ACC112 (cell line): ENCODE results near the gene TMEM255B.

Experiments
- H2AFZ ChIP-seq: fragments of 200-600 bp; sonication (generic); one replicate; pipeline ENCODE4 v1.6.0; 2017; ENCODE audit warnings: antibody characterized with exemption, low read length; ENCODE audit not compliant: unreplicated experiment
- H3K27ac ChIP-seq: fragments of 200-600 bp; sonication (generic); 2 replicates; pipeline ENCODE4 v1.5.1; 2014; ENCODE audit warnings: low read depth, mild to moderate bottlenecking, antibody characterized with exemption, low read length, moderate library complexity
- H3K27me3 ChIP-seq: fragments of 200-600 bp; sonication (generic); 2 replicates; pipeline ENCODE4 v1.6.1; 2014; ENCODE audit warnings: mild to moderate bottlenecking, antibody characterized with exemption, low read length, moderate library complexity, mixed read lengths; ENCODE audit not compliant: insufficient read depth
- H3K36me3 ChIP-seq: fragments of 200-600 bp; sonication (generic); 2 replicates; pipeline ENCODE4 v1.6.1; 2016; ENCODE audit warnings: mild to moderate bottlenecking, antibody characterized with exemption, low read length, moderate library complexity, mixed read lengths; ENCODE audit not compliant: insufficient read depth
- H3K4me1 ChIP-seq: fragments of 200-600 bp; sonication (generic); one replicate; pipeline ENCODE4 v1.6.1; 2016; ENCODE audit warnings: low read length, mixed read lengths; ENCODE audit not compliant: insufficient read depth, unreplicated experiment, control insufficient read depth
- H3K4me3 ChIP-seq: fragments of 200-600 bp; sonication (generic); 2 replicates; pipeline ENCODE4 v1.5.1; 2014; ENCODE audit warnings: mild to moderate bottlenecking, low read depth, low read length
- H3K79me2 ChIP-seq: fragments of 200-600 bp; sonication (generic); one replicate; pipeline ENCODE4 v1.6.0; 2016; ENCODE audit warnings: low read length; ENCODE audit not compliant: control insufficient read depth, unreplicated experiment, insufficient read depth

The TMEM255B gene

DNA sequence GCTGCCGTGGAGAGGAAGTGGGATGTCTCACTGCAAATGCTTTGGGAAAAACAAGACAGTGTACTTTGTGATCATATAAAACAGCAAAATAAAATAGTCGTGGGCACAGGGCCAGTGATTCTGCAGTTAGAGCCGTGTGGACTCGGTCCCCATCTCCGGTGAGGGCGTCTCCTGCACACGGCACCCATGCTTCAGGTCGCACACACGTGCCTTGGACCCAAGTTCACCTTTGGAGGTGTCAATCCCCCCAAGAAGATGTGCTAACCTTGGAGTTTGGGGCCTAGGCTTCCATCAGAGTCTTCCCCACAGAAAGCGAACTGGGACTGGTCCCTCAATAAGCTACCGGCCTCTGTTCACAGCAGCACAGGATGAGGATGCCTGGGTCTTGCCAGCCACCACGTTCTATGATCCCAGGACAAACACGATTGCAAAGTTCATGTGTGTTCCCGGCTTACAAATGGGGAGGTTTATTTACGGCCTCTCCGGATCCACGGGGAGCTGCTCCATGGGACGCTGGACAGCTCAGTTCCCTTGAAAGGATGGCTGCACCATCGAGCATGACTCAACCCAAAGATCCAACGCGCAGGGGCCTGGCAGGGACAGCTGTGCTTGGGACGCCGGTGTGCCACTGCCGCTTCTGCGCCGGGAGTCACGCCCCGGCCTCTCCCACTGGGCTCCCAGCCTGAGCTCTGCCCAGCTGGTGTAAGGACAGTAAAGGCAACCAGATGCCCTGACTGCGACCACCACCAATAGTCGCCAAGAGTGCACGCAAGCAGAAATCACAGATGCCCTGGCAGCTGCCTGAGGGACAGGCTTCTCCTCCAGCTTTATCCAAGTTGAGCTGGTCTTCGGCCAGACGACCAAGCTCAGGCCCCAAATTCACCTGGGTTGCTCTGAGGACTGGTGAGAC lies 96.2 kb downstream of the TMEM255B start:
- H2AFZ ChIP-seq = no peak overlapping the region
- H3K27ac ChIP-seq = no peak overlapping the region
- H3K27me3 ChIP-seq = no peaks in the 10 kb centered on the region
- H3K4me3 ChIP-seq = no peak overlapping the region
- peaks cover 51% of the 10 kb centered on the region for H3K79me2 ChIP-seq
- H3K36me3 ChIP-seq = no peaks in the 10 kb centered on the region
- peaks cover 13% of the 10 kb centered on the region for H3K4me1 ChIP-seq

DNA sequence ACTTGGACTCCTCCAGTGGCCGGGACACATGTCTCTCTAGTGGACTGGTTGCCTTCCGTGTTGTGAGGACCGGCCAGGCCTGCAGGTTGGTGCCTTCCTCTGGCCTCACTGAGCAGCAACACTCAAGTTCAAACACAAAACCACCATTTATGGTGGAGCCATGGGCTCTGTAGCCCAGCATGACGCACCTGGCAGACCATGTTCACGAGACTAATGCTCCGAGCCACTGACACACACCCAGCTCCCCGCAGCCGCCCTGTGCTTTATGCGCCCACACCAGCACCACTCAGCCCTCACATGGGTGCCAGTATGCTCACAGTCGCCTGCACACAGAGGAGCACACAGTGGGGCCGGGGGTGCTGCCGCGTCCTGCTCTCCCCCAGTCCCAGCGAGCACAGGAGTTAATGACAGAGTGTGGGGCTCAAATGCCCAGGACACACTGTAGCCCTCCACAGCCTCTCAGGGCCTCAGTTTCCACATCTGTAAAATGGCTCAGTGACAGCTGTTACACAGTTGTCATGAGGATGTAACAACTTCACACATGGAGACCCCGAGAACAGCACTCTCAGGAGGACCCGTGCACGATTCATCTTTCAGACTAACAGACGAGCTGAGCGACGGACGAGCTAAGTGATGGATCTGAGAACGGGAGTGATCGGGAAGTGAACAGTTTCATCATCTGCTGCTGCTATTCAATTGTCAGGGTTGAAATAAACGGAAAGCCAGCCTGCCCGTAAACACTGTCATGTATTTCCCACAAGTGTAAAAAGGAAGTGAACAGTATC lies 97.1 kb downstream of the TMEM255B start:
- Histone ChIP-seq H3K36me3 (no peaks in the 10 kb centered on the region), H3K79me2 (peaks cover 58% of the 10 kb centered on the region), H2AFZ (no peak overlapping the region), H3K4me3 (peak overlapping the region; percentile 18; the same call in 1 of the 2 replicates), H3K4me1 (peaks cover 13% of the 10 kb centered on the region), H3K27ac (no peak overlapping the region), H3K27me3 (no peaks in the 10 kb centered on the region)

- Histone ChIP-seq H2AFZ (no peak overlapping the region), H3K27me3 (no peaks in the 10 kb centered on the region), H3K36me3 (no peaks in the 10 kb centered on the region), H3K4me1 (peaks cover 13% of the 10 kb centered on the region), H3K4me3 (peak overlapping the region; percentile 18; the same call in 1 of the 2 replicates), H3K27ac (peak overlapping the region; percentile 12; the same call in 1 of the 2 replicates), H3K79me2 (peaks cover 63% of the 10 kb centered on the region)
Observed at GRCh38 chr13:113856716-113857065, 97.7 kb downstream of the TMEM255B start.

DNA sequence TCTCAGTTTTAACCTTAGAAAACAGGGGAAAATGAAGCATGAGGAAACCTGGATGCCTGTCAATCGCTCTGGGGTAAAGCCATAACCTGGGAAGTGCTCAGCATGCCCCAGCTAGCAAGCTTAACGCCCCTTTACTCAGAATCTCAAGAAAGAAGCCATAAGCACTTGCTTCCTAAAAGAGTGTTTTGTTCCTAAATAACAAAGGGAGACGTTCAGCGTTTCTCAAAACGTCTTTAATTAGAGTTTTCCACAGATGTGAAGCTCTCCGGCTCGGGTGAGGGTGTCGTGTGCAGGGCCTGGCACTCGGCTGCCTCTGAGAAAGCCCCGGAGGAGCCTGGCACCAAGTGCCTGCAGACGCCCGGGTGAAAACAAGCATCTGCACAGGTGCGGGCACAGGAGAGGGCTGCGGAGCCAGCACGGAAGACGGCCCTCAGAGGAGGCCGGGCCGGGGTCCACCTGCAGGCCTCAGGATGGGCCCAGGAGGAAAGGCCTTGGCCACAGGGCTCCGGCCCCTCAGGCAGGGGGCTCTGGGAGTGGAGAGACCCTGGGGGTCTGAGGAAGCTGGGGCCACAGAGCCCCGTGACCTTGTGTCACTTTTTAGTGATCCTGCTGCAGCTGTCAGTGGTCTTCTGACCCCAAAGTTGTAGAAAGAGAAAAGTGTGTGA lies 98.6 kb downstream of the TMEM255B start:
- Histone ChIP-seq H3K79me2 (peaks cover 73% of the 10 kb centered on the region), H3K27me3 (no peaks in the 10 kb centered on the region), H3K27ac (0 out of 2 replicates have a peak overlapping the region, but pooled peaks have one; percentile 12), H2AFZ (no peak overlapping the region), H3K4me3 (no peak overlapping the region), H3K36me3 (no peaks in the 10 kb centered on the region), H3K4me1 (peaks cover 13% of the 10 kb centered on the region)

DNA sequence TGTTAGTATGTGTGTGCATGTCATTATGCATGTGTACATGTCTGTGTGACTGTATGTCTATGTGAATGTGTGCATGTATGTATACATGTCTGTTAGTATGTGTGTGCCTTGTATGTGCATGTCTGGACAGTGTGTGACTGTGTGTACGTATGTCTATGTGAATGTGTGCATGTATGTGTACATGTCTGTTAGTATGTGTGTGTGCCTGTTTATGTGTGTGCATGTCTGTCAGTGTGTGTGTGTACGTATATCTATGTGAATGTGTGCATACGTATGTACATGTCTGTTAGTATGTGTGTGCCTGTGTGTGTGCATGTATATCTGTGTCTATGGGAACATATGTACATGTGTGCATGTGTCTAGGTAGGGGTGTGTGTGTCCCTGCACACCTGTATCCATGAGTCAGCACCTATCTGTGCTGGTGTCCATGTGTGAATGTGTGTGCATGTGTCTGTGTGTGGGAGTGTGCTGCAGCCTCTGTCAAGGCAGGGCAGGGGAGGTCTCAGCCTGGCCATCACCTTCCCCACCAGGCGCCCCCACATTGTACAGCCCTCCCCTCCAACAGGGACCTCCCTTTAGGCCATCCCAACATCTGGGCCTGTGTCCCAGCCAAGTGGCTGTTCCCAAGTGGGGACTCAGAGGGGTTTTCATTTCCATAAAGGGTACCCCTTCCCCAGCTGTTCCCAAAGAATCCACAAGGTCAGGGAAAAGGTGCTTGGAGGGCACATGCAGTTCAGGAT lies 100.5 kb downstream of the TMEM255B start:
- Histone ChIP-seq H3K27me3 (no peaks in the 10 kb centered on the region), H3K4me1 (peaks cover 13% of the 10 kb centered on the region), H2AFZ (no peak overlapping the region), H3K4me3 (no peak overlapping the region), H3K36me3 (no peaks in the 10 kb centered on the region), H3K79me2 (peaks cover 73% of the 10 kb centered on the region), H3K27ac (no peak overlapping the region)

DNA sequence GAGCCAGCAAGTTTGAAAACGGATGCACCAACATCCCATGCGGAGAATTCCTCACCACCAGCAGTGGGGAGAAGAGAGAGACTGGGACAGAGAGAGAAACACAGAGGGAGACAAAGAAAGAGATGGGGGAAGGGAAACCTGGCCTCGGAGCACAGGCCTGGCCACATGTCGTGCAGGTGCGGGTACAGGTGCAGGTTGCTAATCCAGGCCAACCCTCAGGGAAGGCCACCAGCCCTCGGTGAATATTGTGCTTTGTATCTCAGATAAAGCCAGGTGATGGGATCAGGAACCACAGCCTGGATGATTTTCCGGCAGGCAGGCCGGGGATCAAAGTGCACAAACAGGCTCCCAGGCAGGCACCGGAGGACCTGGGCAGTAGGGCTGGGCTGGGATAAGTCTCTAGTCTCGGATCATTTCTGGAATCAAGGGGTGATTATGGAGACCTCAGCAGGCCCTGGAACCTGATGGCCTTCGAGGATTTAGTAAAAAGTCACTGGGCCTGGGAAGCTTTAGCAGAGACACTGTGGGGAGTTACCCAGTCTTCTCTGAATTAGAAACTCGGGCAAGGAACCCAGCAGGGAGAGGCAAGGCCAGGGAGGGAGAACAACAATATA lies 101.1 kb downstream of the TMEM255B start:
- peaks cover 66% of the 10 kb centered on the region for H3K79me2 ChIP-seq

DNA sequence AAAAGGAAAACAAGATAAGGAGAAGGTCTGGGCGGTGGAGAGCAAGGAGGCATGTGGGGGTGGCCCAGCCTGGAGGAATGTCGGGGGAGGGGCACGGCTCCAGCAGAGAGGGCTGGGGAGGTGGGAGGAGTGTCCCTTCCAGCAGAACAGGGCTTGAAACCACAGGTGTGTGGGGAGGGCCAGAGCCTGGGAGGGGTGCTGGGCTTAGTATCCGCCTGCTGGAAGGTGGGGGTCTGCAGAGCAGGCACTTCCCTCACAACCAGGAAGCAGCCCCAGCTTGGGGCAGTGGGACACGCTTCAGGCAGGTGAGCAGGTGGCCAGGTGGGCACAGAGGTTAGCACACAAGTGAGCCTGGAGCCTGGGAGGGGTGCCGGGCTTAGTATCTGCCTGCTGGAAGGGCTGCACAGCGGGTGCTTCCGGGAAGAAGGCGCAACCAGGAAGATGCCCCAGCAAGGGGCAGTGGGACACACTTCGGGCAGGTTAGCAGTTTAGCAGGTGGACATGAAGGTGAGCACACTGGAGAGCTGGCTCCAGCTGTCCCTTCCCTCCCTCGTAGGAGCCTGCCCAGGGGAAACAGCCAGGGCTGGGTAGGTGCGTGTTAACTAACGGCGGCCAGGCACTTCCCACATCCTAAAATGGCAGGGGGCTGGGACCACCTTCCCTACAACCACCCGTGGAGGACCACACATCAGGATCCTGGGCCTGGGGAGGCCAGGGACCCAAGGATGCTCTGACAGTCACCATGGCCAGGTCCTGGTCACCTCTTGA lies 101.8 kb downstream of the TMEM255B start:
- Histone ChIP-seq H3K79me2 (peaks cover 59% of the 10 kb centered on the region), H3K4me1 (peaks cover 13% of the 10 kb centered on the region), H3K27ac (no peak overlapping the region), H2AFZ (no peak overlapping the region), H3K27me3 (no peaks in the 10 kb centered on the region), H3K4me3 (no peak overlapping the region), H3K36me3 (no peaks in the 10 kb centered on the region)

More for the DNA sequence above, 101.1 kb downstream of the TMEM255B start:
- H3K27me3 ChIP-seq = no peaks in the 10 kb centered on the region
- no peaks in the 10 kb centered on the region for H3K36me3 ChIP-seq
- H3K27ac ChIP-seq = no peak overlapping the region
- H3K4me1 ChIP-seq = peaks cover 13% of the 10 kb centered on the region
- H2AFZ ChIP-seq = no peak overlapping the region
- H3K4me3 ChIP-seq = no peak overlapping the region

DNA sequence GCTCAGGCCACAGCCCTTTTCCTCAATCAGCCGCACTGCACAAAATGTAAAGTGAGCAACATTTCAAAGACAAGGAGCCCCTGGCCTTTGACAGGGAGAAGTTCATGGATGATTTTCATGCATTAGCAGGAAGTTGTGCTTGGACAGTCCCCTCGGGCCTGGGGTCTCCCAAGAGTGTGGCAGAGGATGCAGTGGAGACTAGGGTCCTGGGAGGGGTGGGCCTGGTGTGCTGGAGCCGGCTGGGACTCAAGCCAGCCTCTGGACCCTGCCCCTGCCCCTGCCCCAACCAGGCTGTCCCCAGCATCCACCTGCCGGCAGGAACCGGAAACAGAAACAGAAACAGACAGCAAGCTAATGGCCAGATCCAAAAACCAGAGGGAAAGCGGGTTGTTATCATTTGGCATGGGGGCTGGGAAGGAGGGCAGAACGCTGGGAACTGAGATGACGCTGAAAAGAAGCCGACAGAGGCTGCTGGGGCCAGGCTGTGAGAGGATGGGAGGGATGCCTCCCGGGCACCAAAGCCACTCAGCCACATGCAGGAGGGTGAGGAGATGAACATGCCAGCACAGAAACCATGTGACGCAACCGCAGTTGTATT lies 102.5 kb downstream of the TMEM255B start:
- Histone ChIP-seq H3K79me2 (peaks cover 52% of the 10 kb centered on the region), H3K4me3 (no peak overlapping the region; the same call in 1 of the 2 replicates), H2AFZ (no peak overlapping the region), H3K27me3 (no peaks in the 10 kb centered on the region), H3K36me3 (no peaks in the 10 kb centered on the region), H3K4me1 (peaks cover 10% of the 10 kb centered on the region), H3K27ac (no peak overlapping the region)
